Right lobe of liver (tissue), 6 donors: ENCODE measurements around the gene VSTM2L. TPM values are rescaled to one million over a fixed set of nuclear protein-coding genes. Genes with fewer than 3 reads are reported as not detected.
A peak's percentile ranks its signal among the peaks of the same experiment; 100 is the strongest.

Source experiments
- ATAC-seq, 4 donors: fragments of 200-7000 bp; cut with Tn5 transposase; one replicate each; pipeline ENCODE4 v1.9.1; 2020; ENCODE audit warnings: mild to moderate bottlenecking in 4 of 4, moderate library complexity in 4 of 4
- DNase-seq, 3 donors: peaks; one replicate each; pipeline ENCODE4 v3.0.0-alpha.2; 2020
- H3K27ac ChIP-seq, 3 donors: fragments of 200-600 bp; one replicate each; pipeline ENCODE4 v1.8.0; 2022
- H3K27me3 ChIP-seq, 2 donors: fragments of 200-600 bp; one replicate each; pipeline ENCODE4 v1.8.0; 2022
- H3K36me3 ChIP-seq, 4 donors: fragments of 200-600 bp; sonication (generic) in 1 of 4; one replicate each; pipeline versions ENCODE4 v1.5.1 to v1.8.0; 2017 to 2022; ENCODE audit warnings: control low read depth in 1 of 4
- H3K4me1 ChIP-seq, 4 donors: fragments of 200-600 bp; sonication (generic) in 1 of 4; one replicate each; pipeline versions ENCODE4 v1.5.1 to v1.8.0; 2017 to 2022; ENCODE audit warnings: control low read depth in 1 of 4
- H3K4me3 ChIP-seq, 3 donors: fragments of 200-600 bp; one replicate each; pipeline ENCODE4 v1.8.0; 2022
- H3K9me3 ChIP-seq, 4 donors: fragments of 200-600 bp; sonication (generic) in 1 of 4; one replicate each; pipeline versions ENCODE4 v1.5.1 to v1.8.0; 2017 to 2022; ENCODE audit warnings: control low read depth in 1 of 4
- POLR2A ChIP-seq: fragments of 450-650 bp; IDR thresholded peaks from one replicate; pipeline ENCODE4 v1.6.1; 2017; ENCODE audit warnings: antibody characterized with exemption, mild to moderate bottlenecking
- WGBS: methylation state at CpG from one replicate; pipeline ENCODE4 v1.1.6; 2018; ENCODE audit warnings: low coverage, low lambda C conversion rate; ENCODE audit not compliant: insufficient coverage; ENCODE audit errors: missing lambda C conversion rate; 5-methylcytosine and 5-hydroxymethylcytosine counted together
- intact Hi-C, 2 donors: fragments of 100-400 bp; cut with DNase I; formaldehyde crosslinking; loops; one replicate each; pipeline versions ENCODE4 v1.11.2 to v1.14.1; 2022
- total RNA-seq, 6 experiments: library from RNA; depleted of rRNA in 2 of 6; stranded (reverse); fragments of >200 nt in 2 of 6; fragmentation: NEBNext Ultra II Directional in 3 of 6; extraction: Animal tissue kit (Norgen Biotek cat#: 25700) in 3 of 6; gene quantifications; one replicate each; pipeline versions ENCODE4 v1.1.0 to v1.2.4, GENCODE V29; 2016 to 2023
- TF ChIP-seq, protein P1 (sequence below), 4 donors: fragments of 200-600 bp in 3 of 4; fragments of 450-650 bp in 1 of 4; IDR thresholded peaks; one replicate each; pipeline versions ENCODE4 v1.5.1 to v1.8.0; 2016 to 2022; ENCODE audit warnings: antibody characterized with exemption in 4 of 4, mild to moderate bottlenecking in 2 of 4
- donor health status: DM: no; HTN: yes; CAD: no.
- donor health status: DM: no; HTN: no; CAD: no.
- donor health status: DM: no; HTN: no; CAD: no.
- donor health status: DM: no; HTN: yes; CAD: no.
- donor health status: DM: no; HTN: yes; CAD: no.

Gene VSTM2L
- total RNA-seq, 6 experiments from 2014 or later, result 0.56 to 10.7 (median 1.8) TPM

DNA sequence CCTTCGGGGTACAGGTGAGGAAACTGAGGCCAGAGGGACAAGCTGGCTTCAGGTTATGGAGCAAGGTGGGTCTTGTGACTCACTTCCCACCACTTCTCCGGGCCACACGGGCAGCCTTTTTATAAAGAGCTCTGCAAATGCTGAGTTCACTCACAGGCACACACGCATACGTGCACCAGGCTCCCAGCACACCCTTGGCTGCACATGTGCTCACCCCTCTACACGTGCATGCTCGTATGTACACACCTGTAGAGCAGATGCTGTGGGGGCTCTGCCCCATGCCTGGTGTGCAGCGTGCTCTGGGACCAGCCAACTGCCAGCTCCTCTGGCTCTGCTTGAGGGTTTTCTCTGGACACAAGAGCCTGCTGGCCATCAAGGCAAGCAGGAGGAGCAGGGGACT, 29.1 kb downstream of the VSTM2L start:
- Histone ChIP-seq H3K4me3 (no peak overlapping the region), H3K36me3 (no peaks in the 10 kb centered on the region), H3K27ac (no peak overlapping the region), H3K9me3 (no peaks in the 10 kb centered on the region), H3K27me3 (no peaks in the 10 kb centered on the region), H3K4me1 (no peaks in the 10 kb centered on the region)
- peak in 1 of 3 donors; percentile 22 for DNase-seq
- intact Hi-C loops, result no loop called here
- WGBS, result no CpG with 5 or more reads among the region's 8 CpGs
- no peak for ATAC-seq
- no peak for TF ChIP-seq POLR2A
- TF ChIP-seq, protein P1, sequence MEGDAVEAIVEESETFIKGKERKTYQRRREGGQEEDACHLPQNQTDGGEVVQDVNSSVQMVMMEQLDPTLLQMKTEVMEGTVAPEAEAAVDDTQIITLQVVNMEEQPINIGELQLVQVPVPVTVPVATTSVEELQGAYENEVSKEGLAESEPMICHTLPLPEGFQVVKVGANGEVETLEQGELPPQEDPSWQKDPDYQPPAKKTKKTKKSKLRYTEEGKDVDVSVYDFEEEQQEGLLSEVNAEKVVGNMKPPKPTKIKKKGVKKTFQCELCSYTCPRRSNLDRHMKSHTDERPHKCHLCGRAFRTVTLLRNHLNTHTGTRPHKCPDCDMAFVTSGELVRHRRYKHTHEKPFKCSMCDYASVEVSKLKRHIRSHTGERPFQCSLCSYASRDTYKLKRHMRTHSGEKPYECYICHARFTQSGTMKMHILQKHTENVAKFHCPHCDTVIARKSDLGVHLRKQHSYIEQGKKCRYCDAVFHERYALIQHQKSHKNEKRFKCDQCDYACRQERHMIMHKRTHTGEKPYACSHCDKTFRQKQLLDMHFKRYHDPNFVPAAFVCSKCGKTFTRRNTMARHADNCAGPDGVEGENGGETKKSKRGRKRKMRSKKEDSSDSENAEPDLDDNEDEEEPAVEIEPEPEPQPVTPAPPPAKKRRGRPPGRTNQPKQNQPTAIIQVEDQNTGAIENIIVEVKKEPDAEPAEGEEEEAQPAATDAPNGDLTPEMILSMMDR (IDR thresholded peaks at IDR 0.05), result no peak

DNA sequence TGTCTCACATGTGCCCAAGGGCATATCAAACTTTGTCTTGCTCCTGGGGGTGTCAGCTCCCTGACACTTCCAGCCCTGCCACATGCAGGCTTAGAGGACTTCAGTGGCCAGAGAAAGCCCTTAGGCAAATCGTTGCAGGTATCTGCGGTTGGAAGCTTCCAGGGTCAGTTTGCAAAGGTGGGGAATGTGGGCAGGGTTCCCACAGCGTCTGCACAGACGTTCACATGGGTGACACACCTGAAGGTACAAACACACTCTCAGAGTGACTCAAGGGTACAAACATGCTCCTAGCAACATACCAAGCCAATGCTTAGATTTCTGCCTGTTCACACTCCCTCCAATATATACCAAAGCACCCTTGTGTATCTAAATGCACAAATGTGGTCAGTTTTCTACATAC, 30.0 kb downstream of the VSTM2L start:
- ATAC-seq, result no peak
- WGBS, result 58% methylated on average over 2 of the region's 4 CpGs

DNA sequence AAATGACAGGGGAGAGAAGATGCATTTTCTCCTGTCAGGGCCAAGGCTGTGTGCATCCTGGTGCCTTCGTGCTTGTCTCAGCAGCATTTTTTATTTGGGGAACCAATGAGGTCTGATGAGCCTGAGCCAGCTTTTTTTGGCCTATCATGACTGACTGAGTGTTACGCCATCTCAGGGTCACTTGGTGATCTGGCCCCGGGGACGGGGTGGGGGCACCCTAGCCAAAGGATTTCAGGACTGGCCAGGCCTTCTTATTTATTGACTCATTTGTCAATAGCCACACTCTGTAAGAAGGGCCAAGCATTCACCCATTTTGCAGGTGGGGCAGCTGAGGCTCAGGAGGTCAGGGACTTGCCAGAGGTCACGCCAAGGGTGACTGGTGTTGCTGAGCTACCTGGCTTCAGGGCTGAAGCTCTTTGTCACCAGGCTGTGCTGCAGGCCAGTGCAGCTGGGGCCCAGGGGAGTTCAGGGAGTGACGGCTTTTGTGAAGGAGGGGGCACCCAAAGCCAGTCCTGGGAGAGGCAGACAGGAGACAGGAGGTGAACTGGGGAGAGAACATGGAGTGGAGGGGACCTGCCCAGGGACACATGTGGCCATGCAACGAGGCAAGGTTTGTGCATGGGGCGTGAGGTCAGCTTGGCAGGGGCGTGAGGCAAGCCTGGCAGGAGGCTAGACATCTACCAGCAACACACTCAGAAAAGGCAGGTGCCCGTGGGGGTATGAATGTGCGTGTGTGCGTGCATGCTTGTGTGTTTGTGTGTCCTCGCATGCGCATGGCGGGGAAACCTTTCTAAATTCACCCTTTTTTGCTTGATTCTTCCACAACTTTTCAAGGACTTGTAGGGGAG, 31.1 kb downstream of the VSTM2L start:
- no peaks in the 10 kb centered on the region for H3K27me3 ChIP-seq
- WGBS, result 66% methylated on average over 3 of the region's 15 CpGs
- H3K27ac ChIP-seq, result no peak overlapping the region
- H3K9me3 ChIP-seq, result no peaks in the 10 kb centered on the region
- DNase-seq, result peak in 1 of 3 donors; percentile 65
- no peak for TF ChIP-seq POLR2A
- TF ChIP-seq, protein P1 (IDR thresholded peaks at IDR 0.05), result no peak
- intact Hi-C loops, result no loop called here
- no peaks in the 10 kb centered on the region for H3K4me1 ChIP-seq
- peak; percentile 36 to 86 (median 55) for ATAC-seq
- H3K4me3 ChIP-seq, result no peak overlapping the region
- H3K36me3 ChIP-seq, result no peaks in the 10 kb centered on the region

More for the DNA sequence above, 30.0 kb downstream of the VSTM2L start:
- Histone ChIP-seq H3K9me3 (no peaks in the 10 kb centered on the region), H3K4me3 (no peak overlapping the region), H3K27me3 (no peaks in the 10 kb centered on the region), H3K36me3 (no peaks in the 10 kb centered on the region), H3K27ac (no peak overlapping the region), H3K4me1 (no peaks in the 10 kb centered on the region)
- intact Hi-C loops, result no loop called here
- no peak for TF ChIP-seq POLR2A
- TF ChIP-seq, protein P1 (IDR thresholded peaks at IDR 0.05), result no peak
- peak in 1 of 3 donors; percentile 25 for DNase-seq

DNA sequence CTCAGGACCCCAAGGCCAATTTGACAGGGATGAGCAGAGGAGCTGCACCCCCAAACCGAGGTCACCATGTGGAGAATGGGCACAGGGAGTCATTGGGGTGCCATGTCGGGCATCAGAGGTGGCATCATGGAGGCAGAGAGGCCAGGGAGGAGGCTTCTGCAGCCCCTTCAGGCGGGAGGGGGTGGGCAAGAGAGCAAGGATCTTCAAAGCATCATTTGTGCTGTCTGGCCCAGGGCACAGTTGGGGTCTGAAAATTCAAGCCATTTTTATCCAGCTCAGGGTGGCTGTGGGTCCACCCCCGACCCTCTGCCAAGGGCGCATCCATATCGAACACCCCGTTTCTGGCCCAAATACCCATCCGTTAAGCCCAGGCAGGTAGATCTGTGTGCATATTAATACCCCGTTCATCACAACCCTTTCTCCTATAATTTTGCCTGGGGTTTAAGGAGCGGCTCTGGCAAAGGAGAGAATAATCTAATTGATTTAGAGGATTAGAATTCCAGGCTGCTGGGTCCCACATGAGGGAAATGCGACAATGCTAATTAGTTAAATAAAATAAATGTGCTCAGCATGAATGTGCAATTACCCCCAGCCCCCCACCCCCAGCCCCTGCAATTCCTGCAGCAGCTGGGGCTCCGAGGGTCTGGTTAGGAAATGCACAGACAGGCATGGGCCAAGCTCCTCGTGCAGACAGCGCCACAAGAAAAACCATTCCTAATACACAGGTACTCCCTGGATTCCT, 31.9 kb downstream of the VSTM2L start:
- Histone ChIP-seq H3K9me3 (no peaks in the 10 kb centered on the region), H3K27ac (no peak overlapping the region), H3K27me3 (no peaks in the 10 kb centered on the region), H3K4me3 (no peak overlapping the region), H3K4me1 (no peaks in the 10 kb centered on the region), H3K36me3 (no peaks in the 10 kb centered on the region)
- TF ChIP-seq, protein P1 (IDR thresholded peaks at IDR 0.05), result no peak
- TF ChIP-seq POLR2A, result no peak
- 79% methylated on average over 7 of the region's 14 CpGs for WGBS
- DNase-seq (no peak), ATAC-seq (no peak)
- intact Hi-C loops, result no loop called here
